Endothelial cell of umbilical vein (primary cell): Measurements from ENCODE around the gene TSEN15. TPM values are rescaled to one million over a fixed set of nuclear protein-coding genes. Genes with fewer than 3 reads are reported as not detected.

Source experiments
- BruUV-seq: library from RNA; stranded (reverse); fragments of 400-500 nt; replicated peaks from 2 replicates; lab custom pipeline; 2021; lab: Mats Ljungman, UMichigan
- CTCF ChIA-PET: fragments of 300-600, 350-600 bp; sonication (Branson Sonifier 250); formaldehyde crosslinking; loops from one replicate; lab custom pipeline; 2021; ENCODE audit warnings: antibody characterized with exemption, inconsistent platforms; lab: Charles Lee
- POLR2A ChIA-PET: fragments of 300-600, 350-600 bp; sonication (Branson Sonifier 250); formaldehyde crosslinking; loops from one replicate; lab custom pipeline; 2021; ENCODE audit warnings: antibody characterized with exemption, inconsistent platforms; lab: Charles Lee
- DNase-seq: peaks from one replicate; pipeline ENCODE4 v3.0.0-alpha.2; 2011; ENCODE audit warnings: low read depth, low spot score
- FAIRE-seq: peaks from 2 replicates; lab custom pipeline; 2011; peaks lifted over from hg19 to GRCh38; lab: Jason Lieb, UNC
- H2AFZ ChIP-seq: 2 replicates; pipeline ENCODE4 v1.6.0; 2012; ENCODE audit warnings: low read depth, low read length, control low read depth, inconsistent platforms
- H3K27ac ChIP-seq: 2 replicates; pipeline ENCODE4 v1.5.1; 2011; ENCODE audit warnings: low read depth, mild to moderate bottlenecking, control low read depth, low read length, moderate library complexity; ENCODE audit not compliant: insufficient read depth
- H3K27me3 ChIP-seq, 2 experiments: 2 replicates each; pipeline versions ENCODE4 v1.6.0 to v1.6.1; 2011; ENCODE audit warnings: low read length in 2 of 2, mixed read lengths in 1 of 2; ENCODE audit not compliant: control insufficient read depth in 2 of 2, insufficient read depth in 2 of 2
- H3K36me3 ChIP-seq, 2 experiments: 2 replicates in 1 of 2; 3 replicates in 1 of 2; pipeline ENCODE4 v1.5.1; 2011; ENCODE audit warnings: low read length in 2 of 2, mild to moderate bottlenecking in 1 of 2, moderate library complexity in 1 of 2; ENCODE audit not compliant: control insufficient read depth in 2 of 2, insufficient read depth in 2 of 2; ENCODE audit errors: extremely low read depth in 1 of 2
- H3K4me1 ChIP-seq: 3 replicates; pipeline ENCODE4 v1.5.1; 2011; ENCODE audit warnings: mild to moderate bottlenecking, low read length; ENCODE audit not compliant: control insufficient read depth, insufficient read depth; ENCODE audit errors: extremely low read depth
- H3K4me2 ChIP-seq: 2 replicates; pipeline ENCODE4 v1.6.1; 2011; ENCODE audit warnings: low read length, control low read depth, mixed read lengths; ENCODE audit not compliant: insufficient read depth
- H3K4me3 ChIP-seq, 3 experiments: fragments of 200-600 bp in 1 of 3; sonication (generic), shearing (Covaris generic) in 1 of 3; replicated peaks in 1 of 3; 2 replicates each; pipeline ENCODE4 v1.5.1; 2011 to 2016; ENCODE audit warnings: control low read depth in 3 of 3, low read length in 3 of 3, mild to moderate bottlenecking in 2 of 3, inconsistent platforms in 1 of 3, low read depth in 1 of 3, moderate library complexity in 1 of 3; ENCODE audit not compliant: insufficient read depth in 1 of 3
- H3K79me2 ChIP-seq: 2 replicates; pipeline ENCODE4 v1.6.0; 2012; ENCODE audit warnings: low read length, inconsistent platforms; ENCODE audit not compliant: control insufficient read depth, insufficient read depth
- H3K9ac ChIP-seq: replicated peaks from 2 replicates; pipeline ENCODE3; 2011; ENCODE audit warnings: low read length, control low read depth; ENCODE audit not compliant: insufficient read depth; ENCODE audit errors: extremely low read depth
- H3K9me1 ChIP-seq: replicated peaks from 3 replicates; pipeline ENCODE4 v1.6.0; 2011; ENCODE audit warnings: mild to moderate bottlenecking, low read length; ENCODE audit not compliant: control insufficient read depth, insufficient read depth; ENCODE audit errors: extremely low read depth
- H3K9me3 ChIP-seq: replicated peaks from 2 replicates; pipeline ENCODE4 v1.5.1; 2012; ENCODE audit warnings: low read length, inconsistent platforms; ENCODE audit not compliant: control insufficient read depth, insufficient read depth
- H4K20me1 ChIP-seq: replicated peaks from 2 replicates; pipeline ENCODE3; 2011; ENCODE audit warnings: mild to moderate bottlenecking, low read length; ENCODE audit not compliant: control insufficient read depth, insufficient read depth; ENCODE audit errors: extremely low read depth
- CTCF ChIP-seq, 2 donors: IDR thresholded peaks; 1 replicate in 1 of 2; 2 replicates in 1 of 2; pipeline ENCODE4 v1.5.1; 2011; ENCODE audit warnings: low read length in 2 of 2, mild to moderate bottlenecking in 2 of 2, moderate library complexity in 2 of 2, control low read depth in 1 of 2, inconsistent platforms in 1 of 2, low read depth in 1 of 2; ENCODE audit not compliant: insufficient read depth in 1 of 2; ENCODE audit errors: extremely low read depth in 1 of 2
- EZH2 ChIP-seq: IDR thresholded peaks from 2 replicates; pipeline ENCODE4 v1.6.1; 2012; ENCODE audit warnings: borderline replicate concordance, low read depth, mild to moderate bottlenecking, moderate library complexity, low read length, inconsistent platforms; ENCODE audit not compliant: severe bottlenecking
- FOS ChIP-seq: IDR thresholded peaks from 2 replicates; pipeline ENCODE4 v1.6.1; 2011; ENCODE audit warnings: mild to moderate bottlenecking, low read length, moderate library complexity, borderline replicate concordance; ENCODE audit not compliant: insufficient read depth
- GATA2 ChIP-seq: IDR thresholded peaks from 2 replicates; pipeline ENCODE4 v1.7.0; 2011; ENCODE audit warnings: low read depth, mild to moderate bottlenecking, moderate library complexity, mixed read lengths, low read length; ENCODE audit not compliant: insufficient read length, insufficient read depth
- JUN ChIP-seq: IDR thresholded peaks from 2 replicates; pipeline ENCODE4 v1.6.1; 2011; ENCODE audit warnings: borderline replicate concordance, low read depth; ENCODE audit not compliant: insufficient read length, insufficient read depth
- MAX ChIP-seq: IDR thresholded peaks from 2 replicates; pipeline ENCODE4 v1.6.1; 2011; ENCODE audit not compliant: insufficient read depth, insufficient read length
- MYC ChIP-seq: IDR thresholded peaks from one replicate; pipeline ENCODE4 v1.6.1; 2011; ENCODE audit warnings: mild to moderate bottlenecking, low read depth, low read length
- POLR2A ChIP-seq: IDR thresholded peaks from 2 replicates; pipeline ENCODE4 v1.6.1; 2012; ENCODE audit warnings: low read depth, mild to moderate bottlenecking, control low read depth, low read length
- POLR2AphosphoS5 ChIP-seq: IDR thresholded peaks from 2 replicates; pipeline ENCODE4 v1.6.1; 2012; ENCODE audit warnings: low read depth, mild to moderate bottlenecking, control low read depth, low read length, moderate library complexity; ENCODE audit not compliant: insufficient read depth
- dilution Hi-C: fragments of 300-500 bp; cut with MboI; formaldehyde crosslinking; loops from one replicate; pipeline ENCODE4 v1.15.0; 2019; ENCODE audit warnings: low sequenced_read_pairs; ENCODE audit not compliant: extremely low pct_ligation_motif_present
- intact Hi-C: fragments of 100-400 bp; cut with micrococcal nuclease; formaldehyde crosslinking; loops from one replicate; pipeline ENCODE4 v1.10.0; 2022
- polyA plus RNA-seq, 4 experiments: library from polyadenylated mRNA; depleted of rRNA in 3 of 4; stranded (reverse) in 3 of 4; unstranded in 1 of 4; fragments of >200 nt; gene quantifications; 2 replicates each; pipeline versions ENCODE4 v1.2.1 to v1.2.3, GENCODE V29; 2011 to 2012; ENCODE audit warnings: missing spikeins in 1 of 4
- total RNA-seq: library from RNA; stranded (reverse); gene quantifications from 2 replicates; pipeline ENCODE4 v1.2.3, GENCODE V29; 2021

TSEN15 gene
- total and polyA plus RNA-seq, 2 donors (not counting 3 experiments of a cell fraction or from before 2014, with no cell fraction given), result 20.6 to 25.8 TPM

- Histone ChIP-seq H3K79me2 (no peaks in the 10 kb centered on the region), H4K20me1 (no peaks in the 10 kb centered on the region), H3K4me3 (no peak overlapping the region), H3K27ac (no peak overlapping the region), H3K9ac (no peak overlapping the region), H3K9me3 (no peaks in the 10 kb centered on the region), H3K36me3 (no peaks in the 10 kb centered on the region), H3K4me1 (no peaks in the 10 kb centered on the region), H3K4me2 (no peak overlapping the region), H3K9me1 (no peaks in the 10 kb centered on the region), H3K27me3 (peaks cover 10 to 14% of the 10 kb centered on the region in 2 experiments), H2AFZ (no peak overlapping the region)
- BruUV-seq, result no TSS peak
- intact Hi-C loops (no loop called here), dilution Hi-C loops (no loop called here)
- DNase-seq, result no peak
- no peak for TF ChIP-seq POLR2AphosphoS5
- TF ChIP-seq POLR2A, result no peak
- TF ChIP-seq MYC, result no peak
- POLR2A ChIA-PET, result no interaction called here
- CTCF ChIA-PET, result interaction anchor here (0.9 kb wide), 1 partner anchor 13 kb away, joined by 3 read pairs; no protein-coding TSS in a partner anchor
- FAIRE-seq, result no peak
Observed at GRCh38 chr1:184019069-184019468, 32.5 kb upstream of the TSEN15 start.

DNA sequence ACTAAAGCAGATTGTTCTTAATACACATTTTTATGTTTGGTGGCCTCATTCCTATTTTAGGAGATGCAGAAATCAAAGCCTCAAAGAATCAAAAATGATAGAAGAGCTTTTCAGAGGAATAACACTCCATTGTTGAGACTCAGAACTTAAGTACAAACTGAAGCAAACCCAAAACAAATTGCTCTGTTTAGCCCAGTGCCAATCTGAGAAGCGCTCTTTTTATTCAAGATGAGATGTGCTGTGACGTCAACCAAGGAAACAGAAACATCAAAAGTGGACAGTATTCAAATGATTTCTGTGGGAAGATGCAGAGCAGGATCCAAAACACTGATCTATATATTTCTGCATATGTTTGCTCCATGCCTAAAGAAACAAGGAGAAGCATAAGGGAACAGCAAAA is 32.0 kb upstream of the TSEN15 start:
- CTCF ChIA-PET, result interaction anchor here (0.9 kb wide), 1 partner anchor 14 kb away, joined by 3 read pairs; no protein-coding TSS in a partner anchor
- dilution Hi-C loops (no loop called here), intact Hi-C loops (no loop called here)
- Histone ChIP-seq H3K9ac (no peak overlapping the region), H4K20me1 (no peaks in the 10 kb centered on the region), H3K9me1 (no peaks in the 10 kb centered on the region), H3K27me3 (peaks cover 10 to 12% of the 10 kb centered on the region in 2 experiments), H3K4me3 (no peak overlapping the region), H3K36me3 (no peaks in the 10 kb centered on the region), H3K4me2 (no peak overlapping the region), H3K4me1 (no peaks in the 10 kb centered on the region), H3K79me2 (no peaks in the 10 kb centered on the region), H2AFZ (no peak overlapping the region), H3K9me3 (no peaks in the 10 kb centered on the region), H3K27ac (no peak overlapping the region)
- no TSS peak for BruUV-seq
- DNase-seq (no peak), FAIRE-seq (no peak)
- POLR2A ChIA-PET, result no interaction called here
- TF ChIP-seq POLR2A (no peak), MYC (no peak), FOS (no peak), CTCF (IDR thresholded peaks at IDR 0.05; ENCODE audit: extremely low read depth in 1 of 2, insufficient read depth in 1 of 2, low read depth in 1 of 2, low read length in 2 of 2) (no peak), MAX (no peak), GATA2 (no peak), POLR2AphosphoS5 (no peak), JUN (no peak), EZH2 (no peak)
